Measurements from ENCODE around the gene EME2.

Gene EME2

DNA sequence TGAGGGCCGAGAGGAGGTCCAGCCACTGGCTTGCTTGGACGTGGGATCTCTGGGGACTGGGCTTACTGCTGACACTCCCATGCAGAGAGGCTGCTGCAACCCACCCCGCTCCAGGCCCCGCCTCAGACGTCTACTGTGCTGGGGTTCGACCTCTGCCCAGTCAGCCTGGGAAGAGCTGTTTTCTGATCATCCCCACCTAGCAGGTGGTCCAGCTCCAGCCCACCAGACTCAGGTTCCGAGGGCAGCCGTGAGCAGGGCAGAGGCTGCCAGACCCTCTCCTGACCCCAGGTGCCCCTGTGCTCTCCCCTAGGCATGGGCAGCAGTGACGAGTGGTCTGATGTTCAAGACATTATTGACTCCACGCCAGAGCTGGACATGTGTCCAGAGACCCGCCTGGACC lies 24.7 kb upstream of the EME2 start:
- DNase-seq (ENCODE audit: low read depth), result no peak
- no peak overlapping the region for H3K4me3 ChIP-seq (ENCODE audit: low read depth, low read length)
- TF ChIP-seq MAX (IDR thresholded peaks at IDR 0.05; ENCODE audit: low read depth, low read length) (no peak), CTCF (IDR thresholded peaks at IDR 0.05; ENCODE audit: low read depth, low read length) (no peak), MYC (IDR thresholded peaks at IDR 0.05; ENCODE audit: low read depth, low read length) (no peak), POLR2A (IDR thresholded peaks at IDR 0.05; ENCODE audit: extremely low read depth, insufficient read length) (no peak)

DNA sequence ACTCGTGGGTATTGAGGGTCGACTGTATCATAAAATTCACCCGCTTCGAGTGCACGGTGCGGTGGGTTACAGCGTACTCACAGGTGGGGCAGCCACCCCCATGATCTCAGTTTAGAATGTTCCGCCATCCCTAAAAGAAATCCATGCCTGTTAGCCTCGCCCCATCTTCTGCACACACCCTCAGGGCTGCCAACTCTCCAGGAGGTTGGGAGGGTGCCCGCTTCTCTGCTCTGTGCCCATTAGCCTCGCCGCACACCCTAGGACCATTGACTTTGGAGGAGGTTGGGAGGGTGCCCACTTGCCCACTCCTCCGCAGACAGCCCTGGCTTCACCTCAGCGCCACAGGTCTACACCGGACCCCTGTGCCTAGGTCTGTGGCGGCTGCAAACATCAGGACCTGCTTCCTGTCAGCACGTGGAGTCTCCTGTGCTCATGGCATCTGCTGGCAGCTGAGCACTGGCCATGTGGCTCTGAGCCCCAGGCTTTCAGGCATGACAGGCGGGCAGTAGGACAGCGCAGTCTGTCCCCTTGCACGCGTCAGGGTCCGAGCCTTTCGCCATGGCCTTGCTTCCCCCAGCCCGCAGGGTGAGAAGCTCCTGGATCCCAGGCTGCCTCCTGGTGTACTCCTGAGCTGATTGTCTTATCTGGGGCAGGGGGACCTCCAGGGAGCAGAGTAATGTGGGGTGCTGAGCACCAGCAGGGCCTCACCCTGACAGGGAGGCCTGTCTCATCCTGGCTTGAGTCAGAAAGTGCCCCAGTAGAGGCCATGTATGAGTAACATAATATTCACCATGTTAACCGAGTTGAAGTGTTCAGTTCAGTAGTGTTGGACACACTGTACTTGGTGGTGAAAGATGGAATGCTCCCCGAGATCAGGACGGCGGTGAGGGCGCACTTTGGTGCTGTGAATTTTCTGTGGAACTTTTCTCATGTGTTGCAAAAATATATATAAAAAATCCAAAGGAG lies 23.2 kb upstream of the EME2 start:
- no peak overlapping the region for H3K4me3 ChIP-seq (ENCODE audit: low read depth, low read length)
- TF ChIP-seq CTCF (IDR thresholded peaks at IDR 0.05; ENCODE audit: low read depth, low read length) (no peak), MAX (IDR thresholded peaks at IDR 0.05; ENCODE audit: low read depth, low read length) (no peak), POLR2A (IDR thresholded peaks at IDR 0.05; ENCODE audit: extremely low read depth, insufficient read length) (no peak), MYC (IDR thresholded peaks at IDR 0.05; ENCODE audit: low read depth, low read length) (no peak)
- DNase-seq (ENCODE audit: low read depth), result no peak

DNA sequence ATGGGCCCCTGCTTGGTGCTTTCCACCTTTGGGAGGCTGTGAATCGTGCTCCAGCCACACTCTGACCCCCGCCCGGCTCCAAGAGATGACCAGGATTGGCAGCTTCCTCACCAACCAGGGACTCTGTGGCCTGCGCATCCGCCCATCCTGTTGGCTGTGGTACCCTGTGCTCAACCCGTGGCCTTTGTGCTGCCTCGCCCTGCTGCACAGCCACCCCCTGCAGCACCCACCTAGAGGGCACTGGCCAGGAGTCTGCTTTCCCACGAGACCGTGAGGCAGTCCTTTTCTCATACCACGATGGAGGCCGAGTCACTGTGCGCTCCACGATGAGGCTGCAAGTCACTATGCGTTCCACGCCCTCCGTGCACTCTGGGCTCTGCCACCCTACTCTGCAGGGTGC lies 20.7 kb upstream of the EME2 start:
- DNase-seq (ENCODE audit: low read depth), result no peak
- no peak for TF ChIP-seq MYC (IDR thresholded peaks at IDR 0.05; ENCODE audit: low read depth, low read length)
- TF ChIP-seq POLR2A (IDR thresholded peaks at IDR 0.05; ENCODE audit: extremely low read depth, insufficient read length), result no peak
- TF ChIP-seq MAX (IDR thresholded peaks at IDR 0.05; ENCODE audit: low read depth, low read length), result no peak
- no peak for TF ChIP-seq CTCF (IDR thresholded peaks at IDR 0.05; ENCODE audit: low read depth, low read length)
- H3K4me3 ChIP-seq (ENCODE audit: low read depth, low read length), result no peak overlapping the region

GRCh38 chr16:1752853-1753252 lies 19.8 kb upstream of the EME2 start:
- H3K4me3 ChIP-seq (ENCODE audit: low read depth, low read length), result no peak overlapping the region
- no peak for DNase-seq (ENCODE audit: low read depth)
- TF ChIP-seq CTCF (IDR thresholded peaks at IDR 0.05; ENCODE audit: low read depth, low read length) (no peak), MYC (IDR thresholded peaks at IDR 0.05; ENCODE audit: low read depth, low read length) (no peak), POLR2A (IDR thresholded peaks at IDR 0.05; ENCODE audit: extremely low read depth, insufficient read length) (no peak), MAX (IDR thresholded peaks at IDR 0.05; ENCODE audit: low read depth, low read length) (no peak)

DNA sequence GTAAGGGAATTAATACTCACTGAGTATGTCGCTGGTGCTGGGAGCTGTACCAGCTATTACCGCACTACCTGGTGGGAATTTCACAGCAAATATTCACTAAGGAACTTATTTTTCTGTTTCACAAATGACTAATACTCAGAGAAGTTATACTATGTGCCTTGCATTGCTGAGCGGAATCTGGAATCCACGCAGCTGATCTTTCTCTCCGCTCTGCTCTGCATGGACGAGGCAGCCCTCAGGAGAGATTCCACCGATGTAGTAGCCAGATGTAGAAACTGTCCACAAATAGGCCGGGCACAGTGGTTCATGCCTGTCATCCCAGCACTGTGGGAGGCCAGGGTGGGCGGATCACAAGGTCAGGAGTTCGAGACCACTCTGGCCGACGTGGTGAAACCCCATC lies 18.4 kb upstream of the EME2 start:
- DNase-seq (ENCODE audit: low read depth), result no peak
- TF ChIP-seq CTCF (IDR thresholded peaks at IDR 0.05; ENCODE audit: low read depth, low read length) (no peak), POLR2A (IDR thresholded peaks at IDR 0.05; ENCODE audit: extremely low read depth, insufficient read length) (no peak), MYC (IDR thresholded peaks at IDR 0.05; ENCODE audit: low read depth, low read length) (no peak), MAX (IDR thresholded peaks at IDR 0.05; ENCODE audit: low read depth, low read length) (no peak)
- H3K4me3 ChIP-seq (ENCODE audit: low read depth, low read length), result no peak overlapping the region

All from NB4 (cell line).